Thoracic aorta (tissue), 2 donors: Measurements from ENCODE around the gene PSMA3. TPM values are rescaled to one million over a fixed set of nuclear protein-coding genes. Genes with fewer than 3 reads are reported as not detected.

Source experiments
- ATAC-seq: fragments of 150-250 bp; one replicate; pipeline ENCODE4 v1.8.0; 2017; ENCODE audit warnings: low read depth; ENCODE audit not compliant: insufficient number of reproducible peaks, low FRiP score
- DNase-seq: peaks from one replicate; pipeline ENCODE4 v3.0.0-alpha.2; 2020; ENCODE audit warnings: low spot score
- H3K27ac ChIP-seq, 2 donors: fragments of 200-600 bp; sonication (generic); 1 replicate in 1 of 2; 2 replicates in 1 of 2; pipeline ENCODE4 v1.5.1; 2016; ENCODE audit warnings: mild to moderate bottlenecking in 2 of 2, moderate library complexity in 2 of 2
- H3K27me3 ChIP-seq: fragments of 200-600 bp; sonication (generic); replicated peaks from 2 replicates; pipeline ENCODE4 v1.6.0; 2016; ENCODE audit warnings: mild to moderate bottlenecking; ENCODE audit not compliant: insufficient read depth
- H3K36me3 ChIP-seq: fragments of 200-600 bp; sonication (generic); one replicate; pipeline ENCODE4 v1.5.1; 2016
- H3K4me1 ChIP-seq, 2 donors: fragments of 200-600 bp; sonication (generic); 1 replicate in 1 of 2; 2 replicates in 1 of 2; pipeline versions ENCODE4 v1.5.1 to v1.6.0; 2016; ENCODE audit warnings: low read depth in 2 of 2, mild to moderate bottlenecking in 1 of 2; ENCODE audit not compliant: control insufficient read depth in 1 of 2
- H3K4me3 ChIP-seq: fragments of 200-600 bp; sonication (generic); 2 replicates; pipeline ENCODE4 v1.5.1; 2016; ENCODE audit warnings: mild to moderate bottlenecking
- H3K9me3 ChIP-seq: fragments of 200-600 bp; sonication (generic); 2 replicates; pipeline ENCODE4 v1.5.1; 2016
- CTCF ChIP-seq: fragments of 200-600 bp; sonication (generic); IDR thresholded peaks from one replicate; pipeline ENCODE4 v1.5.1; 2019; ENCODE audit warnings: antibody characterized with exemption
- total RNA-seq, 2 donors: library from RNA; depleted of rRNA; stranded (reverse); fragments of >200 nt; gene quantifications; one replicate each; pipeline versions ENCODE4 v1.1.0 to v1.2.3, GENCODE V29; 2016

Gene PSMA3
- total RNA-seq, 2 donors from 2014 or later, result 91.5 to 93.0 TPM

GRCh38 chr14:58200846-58201245, 43.8 kb upstream of the PSMA3 start:
- no peaks in the 10 kb centered on the region for H3K36me3 ChIP-seq
- ATAC-seq (no peak), DNase-seq (no peak)
- H3K4me1 ChIP-seq, result peaks cover 16 to 17% of the 10 kb centered on the region in 2 donors
- H3K27ac ChIP-seq, result peak overlapping the region; percentile 92 to 94
- H3K9me3 ChIP-seq, result no peaks in the 10 kb centered on the region
- no peaks in the 10 kb centered on the region for H3K27me3 ChIP-seq
- no peak for TF ChIP-seq CTCF
- peak overlapping the region; percentile 100 for H3K4me3 ChIP-seq

- Histone ChIP-seq H3K36me3 (peaks cover 26% of the 10 kb centered on the region), H3K27ac (no peak overlapping the region), H3K4me1 (no peaks in the 10 kb centered on the region), H3K4me3 (no peak overlapping the region), H3K27me3 (no peaks in the 10 kb centered on the region), H3K9me3 (no peaks in the 10 kb centered on the region)
- DNase-seq (no peak), ATAC-seq (no peak)
- TF ChIP-seq CTCF, result no peak
These were observed 31.5 kb upstream of the PSMA3 start for GRCh38 chr14:58213176-58213575.

- DNase-seq, result no peak
- Histone ChIP-seq H3K4me3 (no peak overlapping the region), H3K36me3 (peaks cover 24% of the 10 kb centered on the region), H3K27ac (no peak overlapping the region), H3K27me3 (no peaks in the 10 kb centered on the region), H3K4me1 (no peaks in the 10 kb centered on the region), H3K9me3 (no peaks in the 10 kb centered on the region)
- no peak for TF ChIP-seq CTCF
- no peak for ATAC-seq
These were observed 29.3 kb upstream of the PSMA3 start for GRCh38 chr14:58215191-58215914.

GRCh38 chr14:58216544-58216943, 28.1 kb upstream of the PSMA3 start:
- Histone ChIP-seq H3K27ac (no peak overlapping the region), H3K4me3 (no peak overlapping the region), H3K4me1 (no peaks in the 10 kb centered on the region), H3K27me3 (no peaks in the 10 kb centered on the region), H3K9me3 (no peaks in the 10 kb centered on the region), H3K36me3 (peaks cover 20% of the 10 kb centered on the region)
- ATAC-seq (no peak), DNase-seq (no peak)
- TF ChIP-seq CTCF, result no peak

- TF ChIP-seq CTCF, result no peak
- no peak overlapping the region for H3K27ac ChIP-seq
- H3K36me3 ChIP-seq, result peaks cover 25% of the 10 kb centered on the region
- DNase-seq, result no peak
- no peaks in the 10 kb centered on the region for H3K9me3 ChIP-seq
- H3K4me1 ChIP-seq, result no peaks in the 10 kb centered on the region
- no peak for ATAC-seq
- no peak overlapping the region for H3K4me3 ChIP-seq
- H3K27me3 ChIP-seq, result no peaks in the 10 kb centered on the region
These were observed 17.4 kb upstream of the PSMA3 start for GRCh38 chr14:58227096-58227819.
